ENCODE measurements around the gene GTSE1.

GTSE1 gene

DNA sequence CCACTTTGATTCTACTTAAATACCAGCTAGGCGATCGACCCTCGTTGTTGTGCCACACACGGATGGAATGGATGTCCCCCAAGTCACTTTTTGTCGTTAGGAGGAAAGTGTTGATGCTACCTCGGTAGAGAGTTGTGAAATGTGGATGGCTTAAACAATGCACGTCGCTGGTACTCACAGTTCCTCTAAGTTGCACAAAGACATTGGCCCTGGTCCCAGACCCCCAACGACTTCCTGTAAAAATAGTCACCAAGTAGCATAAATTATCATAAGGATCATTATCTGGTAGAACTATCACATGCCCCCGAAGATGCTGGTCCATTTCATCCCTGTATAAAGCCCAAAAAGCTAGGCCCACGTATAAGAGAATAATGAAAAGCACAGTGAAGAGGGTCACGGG, 37.3 kb upstream of the GTSE1 start:
- Histone ChIP-seq H2BK120ac (ENCODE audit: low read depth, low read length) (no peak overlapping the region), H3K4me2 (ENCODE audit: low read length, poor library complexity, severe bottlenecking) (no peak overlapping the region), H3K4ac (ENCODE audit: low read depth in 1 of 2, low read length in 2 of 2) (no peak overlapping the region), H3K27me3 (ENCODE audit: control insufficient read depth in 1 of 2, insufficient read depth in 1 of 2, low read length in 2 of 2) (peaks cover 34 to 50% of the 10 kb centered on the region in 2 experiments), H3K14ac (ENCODE audit: low read length in 2 of 2) (no peak overlapping the region), H3K4me3 (ENCODE audit: insufficient read depth in 1 of 2, low read depth in 1 of 2, low read length in 2 of 2) (no peak overlapping the region), H4K8ac (ENCODE audit: low read length) (no peak overlapping the region), H3K79me1 (replicated peaks; ENCODE audit: low read length, poor library complexity, severe bottlenecking) (no peaks in the 10 kb centered on the region), H4K91ac (ENCODE audit: low read length) (no peak overlapping the region), H2BK12ac (ENCODE audit: low read length in 2 of 2) (no peak overlapping the region), H3K9me3 (ENCODE audit: control insufficient read depth, low read length) (peaks cover 11% of the 10 kb centered on the region), H2BK5ac (ENCODE audit: low read depth, low read length, poor library complexity, severe bottlenecking) (no peak overlapping the region), H3K18ac (ENCODE audit: low read depth in 1 of 2, low read length in 2 of 2) (no peak overlapping the region), H2AK5ac (ENCODE audit: low read length, severe bottlenecking) (no peak overlapping the region), H3K4me1 (ENCODE audit: control insufficient read depth, insufficient read depth, low read depth, low read length) (peaks cover 9% of the 10 kb centered on the region), H2AFZ (ENCODE audit: low read depth, low read length) (no peak overlapping the region), H3K23ac (ENCODE audit: low read length in 2 of 2) (no peak overlapping the region), H3K27ac (ENCODE audit: low read length, poor library complexity, severe bottlenecking) (no peak overlapping the region), H3K9ac (ENCODE audit: low read length) (no peak overlapping the region), H3K36me3 (ENCODE audit: control insufficient read depth in 1 of 2, insufficient read depth in 2 of 2, low read depth in 1 of 2, low read length in 2 of 2) (no peaks in the 10 kb centered on the region), H2BK15ac (ENCODE audit: low read depth, poor library complexity, severe bottlenecking) (no peak overlapping the region)
- no peak for DNase-seq
- WGBS, result 81% methylated on average over 11 of the region's 12 CpGs

DNA sequence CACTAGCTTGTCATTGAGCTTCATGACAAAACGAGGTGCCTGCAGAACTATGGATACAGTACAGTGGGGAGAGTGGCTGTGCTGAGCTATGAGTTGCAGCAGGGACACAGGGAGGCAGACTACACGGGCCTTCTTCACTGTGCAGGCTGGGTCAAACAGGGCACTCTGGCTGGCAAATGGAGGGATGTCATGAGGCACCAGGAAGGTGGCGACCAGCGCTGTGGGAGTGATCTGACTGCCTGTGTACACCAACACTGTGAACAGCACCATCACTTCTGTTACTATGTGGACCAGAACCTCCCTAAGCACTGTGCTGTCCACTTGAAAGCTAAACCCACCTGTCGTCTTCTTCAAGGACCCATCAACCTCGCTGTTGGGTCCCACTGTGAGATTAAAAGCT, 36.6 kb upstream of the GTSE1 start:
- 74% methylated on average over 6 of the region's 6 CpGs for WGBS
- H4K91ac ChIP-seq (ENCODE audit: low read length), result no peak overlapping the region
- H3K79me1 ChIP-seq (replicated peaks; ENCODE audit: low read length, poor library complexity, severe bottlenecking), result no peaks in the 10 kb centered on the region
- no peak overlapping the region for H2AFZ ChIP-seq (ENCODE audit: low read depth, low read length)
- no peak overlapping the region for H2BK15ac ChIP-seq (ENCODE audit: low read depth, poor library complexity, severe bottlenecking)
- no peak overlapping the region for H3K4me2 ChIP-seq (ENCODE audit: low read length, poor library complexity, severe bottlenecking)
- H3K4me1 ChIP-seq (ENCODE audit: control insufficient read depth, insufficient read depth, low read depth, low read length), result peaks cover 9% of the 10 kb centered on the region
- no peaks in the 10 kb centered on the region for H3K36me3 ChIP-seq (ENCODE audit: control insufficient read depth in 1 of 2, insufficient read depth in 2 of 2, low read depth in 1 of 2, low read length in 2 of 2)
- H2AK5ac ChIP-seq (ENCODE audit: low read length, severe bottlenecking), result no peak overlapping the region
- no peak overlapping the region for H3K9ac ChIP-seq (ENCODE audit: low read length)
- no peak overlapping the region for H3K14ac ChIP-seq (ENCODE audit: low read length in 2 of 2)
- no peak overlapping the region for H2BK5ac ChIP-seq (ENCODE audit: low read depth, low read length, poor library complexity, severe bottlenecking)
- no peak overlapping the region for H3K23ac ChIP-seq (ENCODE audit: low read length in 2 of 2)
- H3K27ac ChIP-seq (ENCODE audit: low read length, poor library complexity, severe bottlenecking), result no peak overlapping the region
- no peak overlapping the region for H3K18ac ChIP-seq (ENCODE audit: low read depth in 1 of 2, low read length in 2 of 2)
- no peak overlapping the region for H2BK120ac ChIP-seq (ENCODE audit: low read depth, low read length)
- no peak overlapping the region for H3K4ac ChIP-seq (ENCODE audit: low read depth in 1 of 2, low read length in 2 of 2)
- peaks cover 34 to 50% of the 10 kb centered on the region in 2 experiments for H3K27me3 ChIP-seq (ENCODE audit: control insufficient read depth in 1 of 2, insufficient read depth in 1 of 2, low read length in 2 of 2)
- peaks cover 11% of the 10 kb centered on the region for H3K9me3 ChIP-seq (ENCODE audit: control insufficient read depth, low read length)
- no peak overlapping the region for H2BK12ac ChIP-seq (ENCODE audit: low read length in 2 of 2)
- no peak for DNase-seq
- no peak overlapping the region for H4K8ac ChIP-seq (ENCODE audit: low read length)
- no peak overlapping the region for H3K4me3 ChIP-seq (ENCODE audit: insufficient read depth in 1 of 2, low read depth in 1 of 2, low read length in 2 of 2)

DNA sequence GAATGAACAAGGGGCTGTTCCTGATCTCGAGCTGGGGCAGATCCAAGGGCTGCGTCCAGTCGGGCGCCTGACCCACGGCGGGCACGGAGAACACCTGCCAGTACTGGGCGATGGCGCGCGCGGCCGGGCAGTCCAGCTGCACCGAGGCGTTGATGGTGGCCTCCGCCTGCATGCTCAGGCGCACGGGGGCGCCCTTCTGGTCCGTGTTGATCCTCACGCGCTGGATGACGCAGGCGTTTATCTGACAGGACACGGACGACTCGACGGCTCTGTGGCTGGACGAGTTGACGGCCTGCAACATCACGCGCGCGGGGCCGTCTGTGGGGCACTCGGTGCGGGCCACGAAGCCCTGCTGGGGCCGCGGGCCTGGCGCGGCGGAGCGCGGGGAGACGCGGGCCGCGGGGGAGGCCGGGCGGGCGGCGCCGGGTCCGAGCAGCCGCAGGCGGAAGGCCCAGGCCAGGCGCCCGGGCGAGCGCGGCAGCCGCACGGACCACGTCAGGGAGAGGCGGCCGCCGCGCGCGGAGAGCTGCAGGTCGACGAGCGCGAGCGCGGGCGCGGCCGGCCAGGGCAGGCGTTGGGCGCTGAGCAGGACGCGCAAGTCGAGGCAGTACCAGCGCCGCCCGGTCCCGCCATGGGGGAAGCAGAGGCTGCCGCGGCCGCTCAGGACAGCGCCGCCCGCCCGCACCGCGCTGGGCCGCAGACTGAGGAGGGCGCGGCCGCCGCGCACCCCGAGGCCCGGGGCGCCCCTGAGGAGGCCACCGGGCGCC, 34.0 kb upstream of the GTSE1 start:
- Histone ChIP-seq H4K8ac (ENCODE audit: low read length) (peak overlapping the region; percentile 85), H3K4ac (ENCODE audit: low read depth in 1 of 2, low read length in 2 of 2) (peak overlapping the region in 1 of 2 experiments; percentile 16), H3K9ac (ENCODE audit: low read length) (no peak overlapping the region), H2BK15ac (ENCODE audit: low read depth, poor library complexity, severe bottlenecking) (peak overlapping the region; percentile 28), H2AK5ac (ENCODE audit: low read length, severe bottlenecking) (no peak overlapping the region), H3K18ac (ENCODE audit: low read depth in 1 of 2, low read length in 2 of 2) (peak overlapping the region; percentile 33 to 46), H3K14ac (ENCODE audit: low read length in 2 of 2) (peak overlapping the region in 1 of 2 experiments; percentile 44), H3K23ac (ENCODE audit: low read length in 2 of 2) (no peak overlapping the region), H3K27ac (ENCODE audit: low read length, poor library complexity, severe bottlenecking) (no peak overlapping the region), H2AFZ (ENCODE audit: low read depth, low read length) (peak overlapping the region; percentile 36), H3K9me3 (ENCODE audit: control insufficient read depth, low read length) (peaks cover 11% of the 10 kb centered on the region), H4K91ac (ENCODE audit: low read length) (peak overlapping the region; percentile 39), H3K4me1 (ENCODE audit: control insufficient read depth, insufficient read depth, low read depth, low read length) (peaks cover 9% of the 10 kb centered on the region), H3K36me3 (ENCODE audit: control insufficient read depth in 1 of 2, insufficient read depth in 2 of 2, low read depth in 1 of 2, low read length in 2 of 2) (no peaks in the 10 kb centered on the region), H3K79me1 (replicated peaks; ENCODE audit: low read length, poor library complexity, severe bottlenecking) (no peaks in the 10 kb centered on the region), H3K4me3 (ENCODE audit: insufficient read depth in 1 of 2, low read depth in 1 of 2, low read length in 2 of 2) (peak overlapping the region in 1 of 2 experiments; percentile 47), H3K27me3 (ENCODE audit: control insufficient read depth in 1 of 2, insufficient read depth in 1 of 2, low read length in 2 of 2) (peaks cover 33 to 50% of the 10 kb centered on the region in 2 experiments), H2BK12ac (ENCODE audit: low read length in 2 of 2) (no peak overlapping the region), H2BK5ac (ENCODE audit: low read depth, low read length, poor library complexity, severe bottlenecking) (no peak overlapping the region), H3K4me2 (ENCODE audit: low read length, poor library complexity, severe bottlenecking) (peak overlapping the region; percentile 66), H2BK120ac (ENCODE audit: low read depth, low read length) (peak overlapping the region; percentile 61)
- 20% methylated on average over 67 of the region's 109 CpGs for WGBS
- DNase-seq, result peak; percentile 31

DNA sequence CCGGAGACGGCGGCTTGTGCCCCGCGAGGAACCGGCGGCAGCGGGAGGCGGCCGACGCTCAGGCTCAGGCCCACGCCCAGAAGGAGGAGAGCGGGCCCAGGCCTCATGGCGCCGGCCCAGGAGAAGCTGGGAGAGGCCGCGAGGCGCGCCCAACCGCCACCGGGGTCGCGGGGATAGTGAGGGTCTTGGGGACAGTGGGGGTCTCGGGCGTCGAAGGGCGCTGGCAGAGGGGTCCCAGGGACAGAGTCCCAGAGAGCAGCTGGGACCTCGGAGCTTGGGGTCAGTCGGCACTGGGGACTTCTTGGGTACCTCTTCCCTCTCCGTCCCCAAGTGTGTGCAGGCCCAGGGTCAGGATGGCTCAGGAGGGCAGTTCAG, 33.5 kb upstream of the GTSE1 start, which contains the start of gene PKDREJ:
TSS of gene PKDREJ (minus strand) at position 128 of the 375 bp plus-strand sequence. CDS start at position 107, 21 bp downstream.
- Histone ChIP-seq H3K23ac (ENCODE audit: low read length in 2 of 2) (peak within 1 kb of the TSS in 1 of 2 experiments; percentile 14), H3K4me2 (ENCODE audit: low read length, poor library complexity, severe bottlenecking) (peak within 1 kb of the TSS; percentile 66), H3K9ac (ENCODE audit: low read length) (no peak within 1 kb of the TSS), H4K8ac (ENCODE audit: low read length) (peak within 1 kb of the TSS; percentile 85), H2AK5ac (ENCODE audit: low read length, severe bottlenecking) (no peak within 1 kb of the TSS), H3K27me3 (ENCODE audit: control insufficient read depth in 1 of 2, insufficient read depth in 1 of 2, low read length in 2 of 2) (peaks cover 30 to 50% of the 10 kb centered on the region in 2 experiments), H2BK12ac (ENCODE audit: low read length in 2 of 2) (no peak within 1 kb of the TSS), H4K91ac (ENCODE audit: low read length) (peak within 1 kb of the TSS; percentile 39), H3K36me3 (ENCODE audit: control insufficient read depth in 1 of 2, insufficient read depth in 2 of 2, low read depth in 1 of 2, low read length in 2 of 2) (no peaks in the 10 kb centered on the region), H3K27ac (ENCODE audit: low read length, poor library complexity, severe bottlenecking) (no peak within 1 kb of the TSS), H2BK15ac (ENCODE audit: low read depth, poor library complexity, severe bottlenecking) (peak within 1 kb of the TSS; percentile 28), H3K9me3 (ENCODE audit: control insufficient read depth, low read length) (peaks cover 6% of the 10 kb centered on the region), H2AFZ (ENCODE audit: low read depth, low read length) (peak within 1 kb of the TSS; percentile 36), H3K18ac (ENCODE audit: low read depth in 1 of 2, low read length in 2 of 2) (peak within 1 kb of the TSS; percentile 33 to 46), H3K4me1 (ENCODE audit: control insufficient read depth, insufficient read depth, low read depth, low read length) (peaks cover 11% of the 10 kb centered on the region), H3K14ac (ENCODE audit: low read length in 2 of 2) (peak within 1 kb of the TSS in 1 of 2 experiments; percentile 44), H3K79me1 (replicated peaks; ENCODE audit: low read length, poor library complexity, severe bottlenecking) (peaks cover 3% of the 10 kb centered on the region), H3K4ac (ENCODE audit: low read depth in 1 of 2, low read length in 2 of 2) (peak within 1 kb of the TSS in 1 of 2 experiments; percentile 16), H2BK120ac (ENCODE audit: low read depth, low read length) (peak within 1 kb of the TSS; percentile 61), H3K4me3 (ENCODE audit: insufficient read depth in 1 of 2, low read depth in 1 of 2, low read length in 2 of 2) (peak within 1 kb of the TSS in 1 of 2 experiments; percentile 47), H2BK5ac (ENCODE audit: low read depth, low read length, poor library complexity, severe bottlenecking) (no peak within 1 kb of the TSS)
- no peak for DNase-seq
- WGBS, result 50% methylated on average over 30 of the region's 30 CpGs
